SKM-1 (cell line): ENCODE measurements around the gene LAMB1.

ENCODE experiments used
- DNase-seq: peaks from one replicate; lab custom pipeline; 2025; ENCODE audit not compliant: unreplicated experiment; lab: John Stamatoyannopoulos, UW

The LAMB1 gene

DNA sequence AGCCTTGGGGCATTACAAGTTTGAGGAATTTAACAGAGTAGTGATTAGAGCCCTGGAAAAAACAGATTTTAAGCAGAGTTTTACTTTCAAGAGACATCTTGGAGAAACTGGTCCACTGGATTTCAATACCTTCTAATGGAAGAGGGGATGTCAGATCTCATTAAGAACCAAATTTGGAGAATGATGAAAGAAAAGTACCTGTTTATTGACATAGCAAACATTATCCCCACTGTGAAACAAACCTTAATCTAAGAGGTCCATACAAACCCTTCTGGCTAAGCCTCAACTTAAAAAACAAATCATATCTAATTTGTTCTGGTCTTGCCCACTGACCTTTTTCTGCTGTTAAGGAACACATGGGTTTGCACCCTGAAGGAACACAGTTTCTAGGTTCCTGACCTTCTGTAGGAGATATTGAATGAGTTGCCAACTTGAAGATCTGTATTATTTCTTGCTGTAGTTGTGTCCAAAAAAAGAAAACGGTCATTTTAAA is 53.5 kb downstream of the LAMB1 start:
- DNase-seq, result no peak

DNA sequence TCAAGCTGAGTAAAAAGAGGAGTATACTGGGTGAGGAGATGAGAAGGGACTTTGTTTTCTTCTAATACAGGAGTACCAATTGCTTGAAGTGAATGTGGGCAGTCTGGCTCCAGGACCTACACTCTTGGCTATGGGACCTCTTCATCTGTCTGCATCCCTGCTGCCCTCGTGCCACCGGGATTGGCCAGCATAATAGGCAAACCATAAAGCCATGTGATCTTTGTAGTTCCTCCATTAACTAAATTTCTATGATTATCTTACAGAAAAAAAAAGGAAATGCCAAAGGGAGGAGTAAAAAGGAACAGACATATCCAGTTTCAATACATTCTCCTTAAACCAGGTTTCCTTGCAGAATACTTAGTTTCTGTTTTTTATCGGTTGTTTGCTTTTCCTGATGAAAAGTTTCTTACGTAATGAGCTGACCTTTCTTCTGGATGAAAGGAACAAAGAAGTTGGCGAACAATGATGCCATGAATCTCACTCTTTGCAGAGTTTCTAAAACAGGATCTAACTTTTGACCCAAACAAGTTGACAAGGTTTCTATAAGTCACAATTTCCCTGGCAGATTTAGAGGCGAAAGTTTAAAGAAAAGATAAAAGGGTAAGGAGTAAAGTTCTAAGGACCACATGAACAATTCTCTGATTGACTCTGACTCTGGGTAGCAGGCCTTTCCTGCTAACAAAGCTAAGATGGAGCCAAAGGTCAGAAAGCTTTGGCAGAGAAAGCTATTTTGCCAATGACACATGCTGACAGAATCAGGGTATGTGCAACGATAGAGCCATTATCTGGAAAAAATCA is 54.1 kb downstream of the LAMB1 start:
- DNase-seq, result no peak

DNA sequence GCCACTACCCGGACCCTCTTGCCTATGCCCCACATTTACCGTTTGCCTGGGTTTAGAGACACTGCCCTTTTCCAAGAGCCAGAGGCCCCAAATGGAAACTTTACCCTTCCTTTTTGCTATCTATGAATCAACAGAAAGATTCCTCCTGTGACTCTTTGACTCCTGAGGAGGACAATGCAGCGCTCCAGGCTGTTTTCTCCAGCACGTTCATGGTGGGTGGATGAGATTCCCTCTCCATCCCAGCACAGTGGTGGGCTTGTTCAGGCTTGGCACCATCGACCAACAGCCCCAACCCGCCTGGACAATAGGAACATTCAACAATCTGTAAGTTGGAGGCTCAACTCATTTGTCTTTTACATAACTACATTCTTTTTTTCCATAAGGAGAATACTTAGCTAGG is 56.1 kb downstream of the LAMB1 start:
- no peak for DNase-seq

DNA sequence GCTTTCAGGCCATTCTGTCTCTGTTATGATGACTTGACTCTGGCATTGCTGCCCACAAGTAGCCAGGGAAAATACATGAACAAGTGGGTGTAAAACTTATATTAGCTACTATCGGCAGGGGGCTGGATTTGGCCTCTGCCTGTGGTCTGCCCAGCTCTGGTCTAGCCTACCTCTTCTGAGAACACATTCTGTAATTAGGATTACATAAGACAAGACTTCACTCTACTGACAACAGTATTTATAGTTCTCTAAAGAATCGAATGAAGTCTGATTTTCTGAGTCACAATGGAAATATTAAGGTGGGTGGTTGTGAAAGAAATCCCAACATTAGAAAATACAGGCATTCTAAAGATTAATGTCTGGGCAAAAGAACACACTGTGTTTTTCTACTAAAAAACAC is 56.5 kb downstream of the LAMB1 start:
- no peak for DNase-seq

DNA sequence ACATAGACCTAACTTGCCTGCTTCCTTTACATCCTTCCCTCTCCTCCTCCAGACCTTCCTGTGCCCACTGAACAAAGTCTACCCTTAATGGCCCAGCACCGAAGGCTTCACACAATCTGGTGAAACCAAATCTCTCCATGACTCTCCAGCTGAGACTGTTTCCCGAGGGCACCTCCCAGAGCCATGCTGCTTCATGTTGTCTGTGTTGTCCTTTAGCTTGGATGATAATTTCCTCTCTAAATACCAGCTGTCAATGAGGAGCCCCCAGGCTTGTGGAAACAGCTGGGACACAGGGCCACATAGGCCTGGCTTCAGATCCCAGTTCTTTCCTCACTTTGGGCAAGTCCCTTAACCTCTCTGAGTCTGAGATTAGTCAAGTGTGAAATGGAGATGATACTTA is 57.6 kb downstream of the LAMB1 start:
- no peak for DNase-seq

DNA sequence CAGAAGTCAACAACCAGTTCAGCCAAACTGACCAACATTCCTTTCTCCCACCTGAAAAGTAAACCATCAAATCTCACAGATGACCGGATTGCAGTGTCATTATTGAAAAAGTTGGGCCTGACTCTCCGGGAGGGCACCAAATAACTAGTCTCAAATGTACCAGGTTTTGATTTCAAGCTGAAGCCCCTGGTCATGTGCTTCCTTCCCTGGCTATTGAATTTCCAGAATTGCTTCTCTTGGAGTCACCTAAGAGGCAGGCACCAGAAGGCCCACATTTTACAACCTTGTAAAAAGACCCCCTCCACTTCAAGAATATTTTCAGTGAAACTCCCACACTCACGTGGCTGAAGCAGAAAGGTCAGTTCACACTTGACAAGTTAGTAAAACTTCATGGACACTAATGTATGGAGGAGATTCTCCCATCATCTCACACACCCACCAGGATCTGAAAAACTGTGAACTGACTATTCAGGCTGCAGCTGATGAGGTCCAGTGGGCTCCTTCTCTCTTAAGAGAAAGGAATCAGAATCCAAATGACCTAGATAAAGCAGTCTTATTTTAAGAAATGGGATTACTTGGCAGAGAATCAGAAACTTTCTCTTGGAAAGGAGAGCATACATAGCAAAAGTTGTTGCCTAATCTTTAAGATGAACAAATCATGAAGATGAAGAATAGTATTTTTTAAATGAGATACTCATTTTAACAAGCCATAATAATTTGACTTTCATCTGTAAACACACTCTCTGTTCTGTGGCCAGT is 58.4 kb downstream of the LAMB1 start:
- no peak for DNase-seq

DNA sequence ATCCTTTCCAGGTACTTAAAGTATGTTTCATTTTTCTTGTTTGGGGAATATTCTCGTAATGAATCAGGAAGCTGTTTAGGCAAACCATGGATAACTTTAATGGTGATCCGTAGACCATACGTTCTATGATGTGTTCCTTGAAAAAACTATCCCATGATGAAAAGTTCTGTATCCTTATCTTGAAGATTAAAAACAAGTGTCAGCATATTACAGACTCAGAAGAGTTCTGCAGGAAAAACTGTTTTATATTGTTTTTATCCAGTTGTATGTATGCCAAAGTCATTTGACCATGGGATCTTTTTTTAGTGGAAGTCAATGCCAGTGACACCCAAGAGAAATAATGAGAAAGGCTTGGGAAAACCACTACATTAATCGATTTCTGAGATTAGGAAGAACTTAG is 59.9 kb downstream of the LAMB1 start:
- DNase-seq, result no peak

DNA sequence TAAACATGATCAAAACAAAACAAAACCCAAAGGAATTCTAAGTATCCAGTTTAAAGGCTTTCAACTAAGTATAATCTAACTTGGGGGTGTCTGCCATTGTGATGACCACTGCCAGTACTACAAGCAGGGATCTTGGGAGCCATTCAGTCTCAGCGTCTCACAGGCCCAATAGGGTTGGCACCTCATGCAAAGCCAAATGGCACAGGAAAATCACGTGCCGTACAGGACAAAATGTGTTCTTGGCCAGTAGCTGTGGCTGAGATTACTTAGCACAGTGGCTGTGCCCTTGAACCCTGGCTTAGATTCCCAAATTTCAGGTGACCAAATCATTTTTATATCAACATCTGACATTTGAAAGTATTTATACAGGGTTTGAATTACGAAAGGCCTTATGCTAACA is 62.0 kb downstream of the LAMB1 start:
- DNase-seq, result no peak

DNA sequence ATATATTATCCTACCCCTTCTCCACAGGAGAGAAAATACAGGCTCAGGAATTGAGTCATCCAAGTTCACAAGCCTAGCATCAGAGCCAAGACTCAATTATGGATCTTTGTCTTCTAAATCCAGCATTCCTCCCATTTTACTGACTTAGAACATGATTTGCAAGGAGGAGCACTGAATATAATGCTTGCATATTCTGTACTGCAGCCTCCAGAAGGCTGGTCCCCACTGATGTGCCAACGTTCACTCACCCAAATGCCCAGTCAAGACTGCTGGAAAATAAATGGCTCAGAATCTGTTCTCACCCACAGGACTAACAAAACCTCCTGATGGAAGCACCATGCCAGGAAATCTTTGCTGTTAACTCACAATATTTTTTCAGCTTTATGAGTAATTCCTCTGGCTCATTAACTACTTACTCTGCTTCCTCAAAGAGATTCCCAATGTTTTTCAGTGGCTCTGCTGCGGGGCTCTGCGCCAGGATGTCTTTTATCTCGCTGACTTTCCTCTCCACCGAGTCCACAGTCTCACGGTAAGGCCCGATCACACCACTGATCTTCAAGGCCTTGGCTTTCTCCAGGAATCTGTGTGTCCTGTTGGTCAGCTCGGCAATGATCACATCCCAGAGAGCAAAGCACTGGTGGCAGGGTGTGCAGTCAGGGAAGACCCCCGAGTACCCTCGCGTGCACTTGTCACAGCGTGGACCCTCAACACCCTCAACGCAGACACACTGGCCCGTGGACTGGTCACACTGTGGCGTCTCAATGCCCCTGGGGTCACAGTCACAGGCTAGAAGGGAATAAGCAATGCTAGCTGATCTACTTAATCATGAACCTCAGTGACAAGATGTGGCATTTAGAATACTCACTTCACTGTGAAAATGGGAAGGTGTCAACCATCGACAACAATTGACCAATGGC is 63.1 kb downstream of the LAMB1 start:
- no peak for DNase-seq

DNA sequence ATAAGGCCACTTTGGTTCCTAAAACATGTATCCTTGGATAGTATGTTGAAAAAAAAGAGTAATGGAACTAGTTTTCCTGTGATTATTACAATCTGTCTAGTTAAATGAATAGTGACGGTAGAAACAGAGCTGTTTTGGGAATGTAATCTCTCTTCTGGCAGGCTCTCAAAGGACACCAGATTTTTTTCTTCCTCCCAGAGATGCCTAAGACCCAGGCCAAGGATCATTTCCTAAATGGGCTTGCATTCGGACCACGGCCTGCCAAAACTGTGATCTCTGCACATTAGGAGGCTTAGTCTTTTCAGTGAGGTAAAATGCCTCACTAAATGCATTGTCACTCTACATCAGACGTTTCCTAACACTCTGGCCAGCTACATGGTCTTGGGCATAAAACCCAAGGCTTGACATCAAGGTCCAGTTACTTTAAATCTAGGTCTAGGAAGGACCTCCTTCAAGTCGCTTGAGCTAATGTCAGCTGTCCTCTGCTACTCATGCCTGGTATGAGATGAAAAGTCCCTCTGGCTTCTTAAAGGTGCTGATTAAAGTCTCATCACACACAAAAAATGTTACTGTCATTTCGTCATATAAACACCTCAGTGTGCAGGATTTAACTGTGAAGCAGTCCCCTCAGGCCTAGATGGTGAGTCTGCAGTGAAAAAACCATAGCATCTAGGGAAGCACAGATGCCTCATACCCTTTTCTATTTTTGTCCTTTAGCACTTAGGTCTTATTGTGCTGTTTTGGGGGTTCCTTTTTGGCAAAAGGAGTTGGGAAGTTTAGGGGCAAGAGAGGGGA is 64.3 kb downstream of the LAMB1 start:
- DNase-seq, result no peak

DNA sequence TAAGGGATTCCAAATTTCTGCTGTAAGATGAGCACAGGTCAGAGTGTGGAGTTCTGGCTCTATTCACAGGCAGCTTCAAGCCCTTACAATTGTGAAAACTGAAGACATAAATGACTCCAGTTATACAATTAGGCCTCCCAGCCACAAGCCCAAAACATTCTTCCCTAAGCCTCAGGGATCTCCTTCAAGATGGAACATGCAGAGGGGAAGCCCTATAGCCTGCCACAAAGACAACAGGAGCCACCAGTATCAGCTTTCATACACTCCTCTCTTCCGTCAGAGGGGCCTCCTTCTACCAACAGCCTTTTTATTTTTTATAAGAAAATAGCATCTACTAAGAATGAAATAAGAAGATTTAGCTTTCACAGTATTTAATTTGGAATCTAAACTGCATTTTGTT is 65.4 kb downstream of the LAMB1 start:
- DNase-seq, result no peak

DNA sequence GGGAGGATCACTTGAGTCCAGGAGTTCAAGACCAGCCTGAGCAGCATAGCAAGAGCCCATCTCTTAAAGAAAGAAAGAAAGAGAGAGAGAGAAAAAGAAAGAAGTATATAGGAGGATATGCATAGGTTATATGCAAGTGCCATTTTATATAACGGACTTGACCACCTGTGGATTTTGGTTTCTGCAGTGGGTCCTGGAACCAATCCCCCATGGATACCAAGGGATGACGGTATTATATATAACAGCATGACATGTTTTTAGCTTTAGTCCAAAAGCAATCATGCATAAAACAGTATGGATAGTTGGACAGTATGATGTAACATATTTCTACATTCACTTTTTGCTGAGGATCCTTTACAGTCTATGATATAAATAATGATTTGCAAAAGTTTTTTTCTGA is 66.6 kb downstream of the LAMB1 start:
- no peak for DNase-seq

DNA sequence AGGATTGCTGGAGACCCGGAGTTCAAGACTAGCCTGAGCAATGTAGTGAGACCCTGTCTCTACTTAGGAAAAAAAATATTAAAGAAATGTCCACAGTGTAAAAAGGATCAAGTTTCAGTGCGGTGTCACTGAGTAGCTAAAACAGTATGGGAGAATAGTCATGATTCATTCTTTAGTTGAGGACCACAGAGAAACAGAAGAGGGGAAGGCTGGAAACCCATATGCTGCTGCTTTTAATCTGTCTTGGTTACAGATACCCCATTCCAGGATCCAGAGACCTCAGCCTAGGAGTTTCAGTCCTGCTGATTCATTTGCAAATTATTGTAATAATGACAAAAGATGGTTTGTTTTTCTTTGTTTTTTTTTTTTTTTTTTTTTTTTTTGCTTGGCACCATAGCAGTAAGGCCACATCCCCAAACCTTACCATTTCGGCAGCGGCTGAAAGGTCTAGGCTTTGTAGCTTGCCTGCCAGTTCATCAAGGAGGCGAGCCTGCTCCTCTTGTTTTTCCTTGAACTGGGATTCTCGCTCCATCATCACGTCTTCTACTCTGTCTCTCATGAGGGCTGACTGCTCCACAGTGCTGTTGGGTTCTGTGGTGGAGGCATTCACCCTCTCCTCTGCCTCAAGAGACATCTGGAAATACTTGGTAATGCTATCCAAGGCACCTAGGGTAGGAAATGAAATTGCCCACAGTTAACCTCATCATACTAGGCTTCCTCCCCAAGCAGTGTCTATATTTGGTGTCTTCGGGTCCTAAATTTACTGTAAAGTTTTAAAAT is 67.8 kb downstream of the LAMB1 start:
- no peak for DNase-seq

DNA sequence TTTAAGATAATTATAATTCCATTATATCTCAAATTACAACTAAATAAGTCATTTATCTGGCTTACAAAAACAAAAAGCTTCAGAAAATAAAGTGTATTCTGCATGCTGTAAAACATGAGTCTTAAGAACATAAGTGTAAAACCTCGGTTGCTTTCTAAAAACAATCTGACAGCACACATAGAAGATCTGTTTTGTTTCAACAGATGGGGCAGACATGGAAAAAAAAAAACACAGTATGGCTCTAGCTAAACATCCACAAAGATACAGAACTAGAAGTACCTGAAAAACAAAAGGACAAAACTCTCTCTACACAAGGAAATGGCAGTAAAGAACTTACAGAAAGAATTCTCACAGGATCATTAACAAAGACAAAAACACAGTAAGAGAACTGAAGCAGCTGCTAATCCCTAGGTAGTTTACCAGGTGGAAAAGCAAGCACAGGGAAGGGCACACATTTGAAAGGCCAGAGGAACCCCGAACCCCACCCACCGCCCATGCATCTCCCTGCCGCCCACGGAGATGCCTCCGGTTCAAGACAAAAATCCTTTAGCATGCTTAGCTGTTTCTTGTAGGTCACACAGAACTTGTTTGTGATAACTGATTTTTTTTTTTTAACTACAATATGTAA is 69.5 kb downstream of the LAMB1 start:
- DNase-seq, result no peak

DNA sequence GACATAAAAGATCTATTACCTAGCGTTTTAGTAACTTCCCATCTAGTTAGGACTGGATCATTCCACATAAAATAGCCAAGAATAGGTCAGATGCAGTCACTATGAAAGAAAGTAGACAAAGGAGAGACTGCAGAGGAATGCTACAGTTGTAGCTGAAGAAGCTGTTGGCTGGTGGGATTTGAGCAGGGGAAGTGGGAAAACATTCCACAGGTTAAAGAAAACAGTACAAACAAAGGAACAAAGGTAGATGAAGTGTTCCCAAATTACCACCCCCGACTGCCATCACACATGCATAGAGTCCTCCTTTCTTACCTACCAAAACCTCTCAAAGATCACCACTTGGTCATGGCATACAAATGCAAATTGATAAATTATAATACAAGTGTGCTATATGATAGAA is 70.2 kb downstream of the LAMB1 start:
- DNase-seq, result no peak

DNA sequence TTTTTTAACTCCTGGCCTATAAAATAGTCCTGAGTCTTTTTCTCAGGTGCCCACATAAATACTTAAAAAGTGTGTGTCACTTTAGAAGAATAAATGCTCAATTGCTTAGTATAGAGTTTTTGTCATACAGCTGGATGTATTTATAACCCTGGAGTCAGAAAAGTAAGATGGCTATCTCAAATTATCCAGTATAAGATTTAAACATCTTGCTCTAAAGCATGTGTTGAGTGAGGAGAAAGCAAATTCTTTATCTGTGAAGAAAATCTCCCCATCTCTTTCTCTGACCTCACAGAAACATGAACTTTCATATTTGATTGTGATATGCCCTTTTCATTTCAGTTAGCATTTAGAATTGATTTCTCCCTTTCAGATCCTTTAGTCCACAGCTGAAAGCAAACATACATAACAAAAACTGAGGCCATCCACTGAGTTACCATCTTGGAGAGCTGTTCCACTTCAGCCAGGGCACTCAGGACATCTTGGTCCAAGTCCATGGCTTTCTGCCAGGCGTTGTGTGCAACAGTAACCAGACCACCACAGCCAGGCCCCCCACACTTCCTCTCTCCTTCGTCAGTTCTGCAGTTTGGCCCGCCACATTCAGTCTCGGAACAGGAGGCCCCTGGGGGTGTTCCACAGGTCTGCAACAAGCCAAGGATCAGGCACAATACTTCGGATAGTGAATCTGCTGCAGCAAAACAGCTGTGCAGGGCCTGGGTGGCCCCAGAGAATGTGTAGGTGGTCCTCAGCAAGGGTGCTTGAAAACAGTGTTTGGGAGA is 71.0 kb downstream of the LAMB1 start:
- DNase-seq, result no peak

DNA sequence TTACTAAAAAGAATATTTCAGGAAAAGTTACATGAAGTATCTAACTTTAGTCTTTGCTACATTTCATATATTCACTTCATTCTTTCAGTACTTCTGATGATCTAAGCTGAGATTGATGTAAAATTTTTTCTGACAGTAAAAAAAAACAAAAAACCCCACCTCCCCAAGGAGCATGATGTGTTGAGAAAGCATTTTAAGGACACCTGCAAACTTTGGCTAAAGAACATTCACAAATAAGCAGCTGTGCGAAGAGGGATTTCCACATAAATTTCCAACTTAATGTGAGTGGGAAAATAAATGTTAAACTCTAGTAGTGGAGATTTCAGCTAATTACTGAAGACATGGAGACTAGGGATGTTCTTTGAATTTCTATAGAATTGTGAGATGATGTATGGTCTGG is 76.5 kb downstream of the LAMB1 start:
- DNase-seq, result no peak

DNA sequence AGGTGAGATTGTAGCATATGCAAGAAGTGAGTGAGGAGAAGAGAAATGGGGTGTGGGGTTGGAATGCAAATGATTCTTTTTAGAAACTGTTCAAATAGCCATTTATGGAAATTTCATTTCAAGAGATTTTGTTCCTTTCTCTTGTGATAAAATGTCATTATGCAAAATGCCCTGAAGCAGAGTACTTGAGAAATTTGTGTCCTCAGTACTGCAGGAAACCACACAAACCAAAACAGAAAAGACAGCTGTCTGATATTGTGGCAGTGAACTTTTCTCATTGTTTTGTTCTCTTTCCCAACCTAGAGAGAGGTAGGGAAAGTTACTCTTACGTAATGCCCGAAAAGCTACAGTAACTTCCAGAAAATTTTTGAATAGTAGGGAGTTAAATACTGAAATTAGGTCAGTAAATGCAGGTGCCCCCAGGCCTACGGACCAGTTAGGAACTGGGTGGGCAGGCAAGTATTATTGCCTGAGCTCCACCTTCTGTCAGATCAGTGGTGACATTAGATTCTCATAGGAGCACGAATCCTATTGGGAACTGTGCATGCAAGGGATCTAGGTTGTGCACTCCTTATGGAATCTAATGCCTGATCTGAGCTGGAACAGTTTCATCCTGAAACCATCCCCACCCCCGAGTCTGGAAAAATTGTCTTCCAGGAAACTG is 78.0 kb downstream of the LAMB1 start:
- DNase-seq, result no peak
